ENCODE results near the gene SPAM1.
"Not testable (repeated sequence)": the region's sequence is repeated elsewhere in the genome, so short reads cannot be mapped to it uniquely, and the experiment has no call there.

The SPAM1 gene

GRCh38 chr7:123924941-123925340, at the start of gene SPAM1:
Gene SPAM1 (plus strand): TSS chr7:123925241. CDS start chr7:123953571, 28,330 bp downstream.
- no peak for DNase-seq

DNA sequence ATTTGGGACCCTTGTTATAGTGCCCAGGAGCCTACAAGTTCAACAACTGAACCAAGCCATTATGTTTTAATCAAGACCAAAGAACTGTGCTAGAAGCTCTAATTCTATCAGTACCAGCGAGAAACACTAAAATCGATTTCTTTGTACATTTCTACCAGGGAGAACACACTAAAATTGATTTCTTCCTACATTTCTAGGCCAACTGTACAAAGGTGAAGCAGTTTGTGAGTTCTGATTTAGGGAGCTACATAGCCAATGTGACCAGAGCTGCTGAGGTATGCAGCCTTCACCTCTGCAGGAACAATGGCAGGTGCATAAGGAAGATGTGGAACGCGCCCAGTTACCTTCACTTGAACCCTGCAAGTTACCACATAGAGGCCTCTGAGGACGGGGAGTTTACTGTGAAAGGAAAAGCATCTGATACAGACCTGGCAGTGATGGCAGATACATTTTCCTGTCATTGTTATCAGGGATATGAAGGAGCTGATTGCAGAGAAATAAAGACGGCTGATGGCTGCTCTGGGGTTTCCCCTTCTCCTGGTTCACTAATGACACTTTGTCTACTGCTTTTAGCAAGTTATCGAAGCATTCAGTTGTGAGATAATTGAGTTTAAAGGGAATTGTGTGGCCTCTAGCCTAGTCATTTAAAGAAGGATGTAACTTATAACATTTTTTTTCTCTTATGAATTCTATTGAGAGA, 48.3 kb upstream of the SPAM1 start:
- DNase-seq: no peak

DNA sequence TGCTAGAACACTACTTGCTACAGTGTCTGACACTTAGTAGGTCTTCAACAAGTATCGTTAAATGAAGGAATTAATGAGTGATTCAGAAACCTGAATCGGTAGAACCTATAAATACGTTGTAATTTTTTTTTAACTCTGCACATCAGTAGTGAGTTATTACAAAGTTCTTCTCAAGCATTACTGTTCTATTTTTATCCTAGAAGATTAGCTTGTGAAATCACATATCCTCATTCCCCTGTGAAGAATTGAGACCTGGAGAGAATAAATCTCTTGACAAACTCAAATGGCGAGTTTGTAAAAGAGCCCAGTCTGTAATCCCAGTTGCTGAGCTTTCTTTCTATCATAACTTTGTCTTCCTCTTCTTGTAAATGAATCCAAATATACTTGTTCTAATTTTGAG, 45.4 kb upstream of the SPAM1 start:
- DNase-seq: no peak

DNA sequence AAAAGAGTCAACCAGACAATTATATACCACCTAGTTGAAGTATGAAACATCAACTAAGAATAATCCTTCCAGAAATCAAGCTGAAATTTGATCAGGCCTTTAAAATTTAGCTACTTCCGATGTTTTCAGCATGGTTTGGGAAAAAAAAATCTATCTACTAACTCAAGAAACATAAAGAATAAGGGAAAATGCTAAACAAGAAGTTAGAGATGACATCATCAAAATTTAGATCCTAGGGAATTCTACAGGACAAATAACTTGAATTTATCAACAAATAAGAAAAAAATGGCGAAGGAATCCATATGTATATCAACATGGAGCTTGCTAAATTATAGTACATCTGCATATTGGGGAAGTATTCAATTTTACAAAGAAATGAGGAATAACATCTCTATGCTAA, 43.7 kb upstream of the SPAM1 start:
- DNase-seq: no peak

DNA sequence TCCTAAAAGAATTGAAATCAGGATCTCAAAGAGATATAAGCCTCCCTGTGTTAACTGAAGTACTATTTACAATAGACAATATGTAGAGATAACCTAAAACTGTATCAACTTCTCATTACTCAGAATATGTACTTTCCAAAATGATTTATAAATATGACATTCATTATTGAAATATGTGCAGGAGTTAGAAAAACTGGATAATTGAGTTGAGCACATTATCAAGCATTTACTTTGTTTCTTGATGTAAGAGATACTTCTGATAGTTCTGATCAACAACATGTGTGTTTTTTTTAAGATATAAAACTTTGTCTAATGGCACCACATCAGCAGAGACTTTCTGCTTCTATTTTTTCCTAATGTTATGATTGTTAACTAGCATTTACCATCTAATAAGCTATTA, 41.9 kb upstream of the SPAM1 start:
- DNase-seq: no peak

GRCh38 chr7:123888192-123888591, 36.8 kb upstream of the SPAM1 start:
- DNase-seq: no peak

DNA sequence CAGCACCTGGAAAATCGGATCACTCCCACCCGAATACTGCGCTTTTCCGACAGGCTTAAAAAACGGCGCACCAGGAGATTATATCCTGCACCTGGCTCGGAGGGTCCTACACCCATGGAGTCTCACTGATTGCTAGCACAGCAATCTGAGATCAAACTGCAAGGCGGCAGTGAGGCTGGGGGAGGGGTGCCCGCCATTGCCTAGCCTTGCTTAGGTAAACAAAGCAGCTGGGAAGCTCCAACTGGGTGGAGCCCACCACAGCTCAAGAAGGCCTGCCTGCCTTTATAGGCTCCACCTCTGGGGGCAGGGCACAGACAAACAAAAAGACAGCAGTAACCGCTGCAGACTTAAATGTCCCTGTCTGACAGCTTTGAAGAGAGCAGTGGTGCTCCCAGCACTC, 30.3 kb upstream of the SPAM1 start:
- not testable (repeated sequence) for DNase-seq

GRCh38 chr7:123901101-123901500, 23.9 kb upstream of the SPAM1 start:
- no peak for DNase-seq

DNA sequence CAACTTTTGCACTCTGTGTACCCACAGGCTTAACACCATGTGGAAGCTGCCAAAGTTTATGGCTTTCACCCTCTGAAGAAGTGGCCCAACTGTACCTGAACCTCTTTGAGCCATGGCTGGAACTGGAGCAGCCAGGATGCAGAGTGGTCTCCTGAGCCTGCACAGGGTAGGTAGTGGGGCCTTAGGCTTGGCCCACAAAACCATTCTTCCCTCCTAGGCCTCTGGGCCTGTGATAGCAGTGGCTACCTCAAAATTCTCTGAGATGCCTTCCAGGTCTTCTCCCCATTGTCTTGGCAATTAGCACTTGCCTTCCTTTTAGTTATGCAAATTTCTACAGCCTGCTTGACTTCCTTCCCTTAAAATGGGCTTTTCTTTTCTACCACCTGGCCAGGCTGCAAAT, 19.3 kb upstream of the SPAM1 start:
- DNase-seq: no peak

GRCh38 chr7:123916240-123916724, 8.8 kb upstream of the SPAM1 start:
- no peak for DNase-seq

DNA sequence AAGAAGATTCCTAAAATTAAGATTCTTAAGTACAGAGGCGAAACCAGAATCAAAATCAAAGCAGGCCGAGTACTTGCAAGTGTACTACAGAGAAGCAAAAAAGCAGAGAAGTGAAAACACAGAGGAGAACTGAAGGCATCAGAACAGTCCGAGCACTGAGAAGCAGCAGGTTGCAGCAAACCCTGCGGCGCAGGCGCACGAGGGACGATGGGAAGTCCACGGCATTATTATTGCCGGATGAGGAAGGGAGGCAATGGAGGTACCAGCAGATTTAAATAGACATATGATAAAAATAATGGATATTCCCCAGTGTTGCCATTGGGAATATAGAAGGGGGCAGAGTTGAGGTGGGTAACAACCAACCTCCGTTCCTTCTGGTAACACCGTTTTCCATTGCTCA, 7.2 kb upstream of the SPAM1 start:
- DNase-seq: no peak

DNA sequence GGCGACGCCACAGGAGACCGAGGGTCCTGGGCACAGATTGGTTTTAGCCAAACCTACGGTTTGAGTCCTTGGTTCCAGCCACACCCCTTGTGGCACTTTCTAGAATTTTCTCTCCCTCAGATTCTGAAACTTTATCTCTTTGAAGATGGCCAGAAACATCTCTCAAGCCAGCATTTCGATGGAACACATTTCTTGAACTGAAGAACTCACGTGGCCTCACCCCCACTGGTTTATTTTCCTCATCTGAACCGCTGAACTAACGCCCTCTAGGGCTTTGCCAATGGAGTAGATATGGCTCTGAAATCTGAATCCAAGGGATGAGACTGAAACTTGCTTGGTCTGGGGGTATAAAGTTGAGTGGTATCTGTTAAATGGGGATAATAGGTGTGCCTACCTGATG, 6.7 kb upstream of the SPAM1 start:
- DNase-seq: no peak

DNA sequence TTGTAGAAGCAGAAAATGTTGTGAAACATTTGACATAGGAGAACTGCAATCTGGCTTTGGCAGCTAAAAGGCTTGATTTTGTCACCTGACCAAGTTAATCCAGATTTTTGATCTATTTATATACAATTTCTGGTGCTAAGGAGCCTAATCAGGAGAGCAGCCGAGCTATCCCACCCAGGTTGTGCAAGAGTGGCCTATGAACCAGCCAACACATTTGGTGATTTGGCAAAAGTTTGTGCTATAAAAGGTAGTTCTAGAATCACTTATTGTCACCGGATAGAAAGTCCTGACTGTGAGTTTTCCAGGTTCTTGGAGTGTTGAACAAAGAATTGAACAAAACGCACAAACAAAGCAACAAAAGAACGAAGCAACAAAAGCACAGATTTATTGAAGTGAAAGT, 1.4 kb upstream of the SPAM1 start:
- no peak for DNase-seq

- DNase-seq: no peak
Measured at GRCh38 chr7:123929107-123929506, 4.1 kb downstream of the SPAM1 start.

GRCh38 chr7:123929655-123930054, 4.6 kb downstream of the SPAM1 start:
- DNase-seq: no peak

GRCh38 chr7:123935436-123936381, 10.7 kb downstream of the SPAM1 start:
- DNase-seq: no peak

DNA sequence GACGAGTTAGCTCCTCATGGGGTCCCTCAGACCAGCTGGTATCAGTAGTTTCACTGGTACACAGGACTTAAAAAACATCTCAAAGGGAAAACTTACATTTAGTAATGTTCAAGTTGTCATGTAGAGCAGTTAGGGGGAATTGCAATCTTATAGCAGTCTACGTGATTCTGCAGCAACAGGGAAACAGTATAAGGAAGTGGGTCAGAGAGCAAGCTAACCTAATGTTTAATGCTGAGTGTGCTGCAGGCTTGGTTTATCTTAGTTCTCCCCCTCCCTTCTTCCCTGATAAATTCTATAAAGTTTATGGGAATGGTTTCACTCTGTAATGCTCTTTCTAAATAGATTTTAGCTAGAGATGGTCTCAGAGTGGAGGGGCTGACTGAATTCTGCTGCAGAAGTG, 11.3 kb downstream of the SPAM1 start:
- DNase-seq: no peak

DNA sequence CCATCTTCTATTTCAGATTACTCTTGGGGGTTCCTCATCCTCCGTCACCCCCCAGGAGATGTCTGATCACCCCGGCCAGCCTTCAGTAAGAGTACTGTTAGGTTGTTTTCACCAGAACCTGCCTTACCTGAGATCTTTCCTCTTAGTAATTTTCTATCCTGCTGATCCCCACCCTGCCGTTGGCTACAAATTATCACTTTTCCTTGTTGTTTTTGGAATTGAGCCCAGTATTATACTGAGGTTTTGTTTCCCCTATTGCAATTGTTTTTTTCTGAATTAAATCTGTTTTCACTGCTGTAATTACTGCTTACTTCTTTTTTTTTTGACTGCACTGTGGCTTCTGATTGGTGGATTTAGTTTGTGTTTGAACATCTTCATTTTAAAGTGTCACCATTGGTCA, 14.7 kb downstream of the SPAM1 start:
- no peak for DNase-seq

DNA sequence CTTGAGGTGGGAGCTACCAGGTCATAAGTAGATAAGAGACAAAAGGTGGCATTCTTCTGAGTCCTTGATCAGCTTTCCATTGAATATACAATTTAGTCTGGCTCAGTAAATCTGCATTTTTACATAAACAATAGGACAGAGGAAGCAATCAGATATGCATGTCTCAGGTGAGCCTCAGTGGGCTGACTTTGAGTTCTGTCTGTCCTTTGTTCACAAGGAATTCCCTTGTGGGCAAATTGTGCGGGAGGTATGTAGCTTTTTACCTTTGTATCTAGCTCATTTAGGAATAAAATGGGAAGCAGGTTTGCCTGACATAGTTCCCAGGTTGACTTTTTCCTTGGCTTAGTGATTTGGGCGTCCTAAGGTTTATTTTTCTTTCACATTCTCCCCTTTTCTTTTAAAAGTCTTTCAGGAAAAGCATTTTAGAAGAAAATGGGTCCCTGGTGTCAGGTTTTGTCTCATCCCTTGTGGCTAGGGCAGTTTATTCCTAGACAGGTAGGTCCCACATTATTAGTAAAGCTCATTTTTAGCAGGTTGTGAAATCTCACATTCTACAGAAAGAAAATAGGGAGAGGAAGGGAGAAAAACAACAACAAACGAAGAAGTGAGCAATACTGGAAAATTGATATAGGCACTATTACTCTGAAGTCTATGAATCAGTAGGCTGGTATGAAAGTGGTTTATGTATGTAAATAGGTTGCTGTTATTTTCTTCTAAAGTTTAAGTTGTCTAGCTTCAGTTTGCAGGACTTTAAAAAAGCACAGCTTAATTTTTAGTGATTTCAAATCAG, 16.5 kb downstream of the SPAM1 start:
- DNase-seq: no peak

DNA sequence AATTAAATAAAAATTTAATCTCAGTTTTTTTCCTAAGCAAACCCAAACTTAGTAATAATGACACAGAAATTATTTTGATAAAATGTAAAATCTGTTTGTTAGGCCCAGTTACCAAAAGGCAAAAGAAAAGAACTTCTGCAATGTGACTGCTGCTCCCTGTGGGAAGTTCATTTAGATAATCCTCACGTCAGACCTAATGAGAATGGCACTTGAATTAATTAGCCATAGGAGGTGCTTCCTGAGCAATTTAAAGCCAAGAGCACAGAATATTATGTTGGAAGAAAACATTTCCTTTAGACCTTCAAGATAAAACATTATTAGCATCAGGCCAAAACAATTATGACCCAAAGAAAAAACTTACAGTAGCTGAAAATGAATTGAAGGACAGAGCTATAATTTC, 19.4 kb downstream of the SPAM1 start:
- no peak for DNase-seq

DNA sequence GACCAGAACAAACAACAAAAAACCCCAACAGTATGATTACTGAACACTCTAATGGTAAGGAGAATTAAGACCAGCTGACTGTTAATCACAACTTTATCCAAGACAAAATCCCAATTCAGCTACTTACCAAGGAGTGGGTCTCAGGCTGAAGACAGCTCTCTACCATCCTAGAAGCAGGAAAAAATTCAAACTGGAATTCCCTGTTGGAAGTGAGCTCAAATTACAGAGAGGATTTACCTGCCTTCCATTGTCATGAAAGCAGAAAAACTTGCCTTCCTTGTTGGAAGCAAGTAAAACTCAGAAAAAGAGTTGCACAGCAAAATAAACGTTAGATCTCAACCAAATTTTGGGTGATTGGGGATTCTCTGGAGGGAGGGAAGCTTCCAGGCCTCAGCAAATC, 20.9 kb downstream of the SPAM1 start:
- DNase-seq: no peak

GRCh38 chr7:123948136-123948535, 23.1 kb downstream of the SPAM1 start:
- DNase-seq: no peak

GRCh38 chr7:123958186-123958703, 33.2 kb downstream of the SPAM1 start:
- no peak for DNase-seq
